Measurements from ENCODE around the gene TECPR1. TPM values are rescaled to one million over a fixed set of nuclear protein-coding genes. Genes with fewer than 3 reads are reported as not detected.

Gene TECPR1
- total RNA-seq, 1 experiment from 2014 or later: 13.9 TPM

DNA sequence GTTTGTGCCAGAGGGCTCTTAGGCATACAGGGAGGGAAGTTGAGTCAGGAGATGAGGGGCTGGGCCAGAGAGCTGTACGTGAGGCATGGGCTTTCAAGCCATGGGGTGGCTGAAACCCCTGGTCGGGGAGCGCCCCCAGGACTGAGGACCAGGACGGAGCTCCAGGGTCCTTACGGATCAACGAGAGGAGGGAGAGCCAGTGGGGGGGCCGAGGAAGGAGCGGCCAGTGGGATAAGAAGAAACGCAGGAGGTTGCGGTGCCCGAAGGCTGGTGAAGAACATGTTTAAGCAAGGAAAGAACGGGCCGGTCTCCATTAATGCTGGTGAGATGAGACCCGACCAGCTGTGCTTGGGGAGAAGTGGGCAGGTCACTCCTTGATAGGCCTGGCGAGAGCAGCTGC is 84.4 kb downstream of the TECPR1 start:
- TF ChIP-seq, protein P1, sequence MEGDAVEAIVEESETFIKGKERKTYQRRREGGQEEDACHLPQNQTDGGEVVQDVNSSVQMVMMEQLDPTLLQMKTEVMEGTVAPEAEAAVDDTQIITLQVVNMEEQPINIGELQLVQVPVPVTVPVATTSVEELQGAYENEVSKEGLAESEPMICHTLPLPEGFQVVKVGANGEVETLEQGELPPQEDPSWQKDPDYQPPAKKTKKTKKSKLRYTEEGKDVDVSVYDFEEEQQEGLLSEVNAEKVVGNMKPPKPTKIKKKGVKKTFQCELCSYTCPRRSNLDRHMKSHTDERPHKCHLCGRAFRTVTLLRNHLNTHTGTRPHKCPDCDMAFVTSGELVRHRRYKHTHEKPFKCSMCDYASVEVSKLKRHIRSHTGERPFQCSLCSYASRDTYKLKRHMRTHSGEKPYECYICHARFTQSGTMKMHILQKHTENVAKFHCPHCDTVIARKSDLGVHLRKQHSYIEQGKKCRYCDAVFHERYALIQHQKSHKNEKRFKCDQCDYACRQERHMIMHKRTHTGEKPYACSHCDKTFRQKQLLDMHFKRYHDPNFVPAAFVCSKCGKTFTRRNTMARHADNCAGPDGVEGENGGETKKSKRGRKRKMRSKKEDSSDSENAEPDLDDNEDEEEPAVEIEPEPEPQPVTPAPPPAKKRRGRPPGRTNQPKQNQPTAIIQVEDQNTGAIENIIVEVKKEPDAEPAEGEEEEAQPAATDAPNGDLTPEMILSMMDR (conservative IDR thresholded peaks at IDR 0.05): no peak
- Mint-ChIP-seq H3K27ac (no peak overlapping the region; a peak in 1 of 7 replicates), H3K36me3 (ENCODE audit: insufficient read depth in 1 of 3, low read depth in 3 of 3) (peaks cover 6 to 13% (median 9%) of the 10 kb centered on the region in 3 experiments; a peak in 6 of 7 replicates), H3K27me3 (ENCODE audit: low read depth) (no peaks in the 10 kb centered on the region), H3K4me3 (no peak overlapping the region), H3K9me3 (no peaks in the 10 kb centered on the region), H3K4me1 (peaks cover 14 to 25% of the 10 kb centered on the region in 2 experiments)
- no peak overlapping the region for H2BK12ac ChIP-seq (ENCODE audit: insufficient read length, low read depth, low read length)
- H3K79me2 ChIP-seq (ENCODE audit: insufficient read depth, low read length): no peaks in the 10 kb centered on the region
- no peak for DNase-seq
- H2AFZ ChIP-seq (ENCODE audit: low read length): no peak overlapping the region
- no peaks in the 10 kb centered on the region for H4K20me1 ChIP-seq (ENCODE audit: control insufficient read depth, insufficient read depth, insufficient read length)
- H3K4me1 ChIP-seq (ENCODE audit: insufficient read depth, low read length): no peaks in the 10 kb centered on the region
- no CpG with 5 or more reads among the region's 15 CpGs for WGBS (ENCODE audit: extremely low coverage, insufficient read length, low lambda C conversion rate)
- H3K56ac ChIP-seq (ENCODE audit: insufficient read length, low read depth, low read length): no peak overlapping the region
- no peaks in the 10 kb centered on the region for H3K27me3 ChIP-seq (ENCODE audit: insufficient read depth, low read length)
- H3K79me1 ChIP-seq (ENCODE audit: insufficient read depth, low read depth, low read length, poor library complexity, severe bottlenecking): no peaks in the 10 kb centered on the region
- no peak overlapping the region for H2BK15ac ChIP-seq (ENCODE audit: low read depth, low read length)
- no peak overlapping the region for H2AK5ac ChIP-seq (ENCODE audit: insufficient read length, low read length)
- H2BK20ac ChIP-seq (ENCODE audit: low read depth, low read length, poor library complexity, severe bottlenecking): no peak overlapping the region
- no peak overlapping the region for H3K23ac ChIP-seq (ENCODE audit: insufficient read length, low read depth, low read length)
- H3K23me2 ChIP-seq (ENCODE audit: insufficient read length, low read depth, low read length, poor library complexity, severe bottlenecking): no peaks in the 10 kb centered on the region
- no peak overlapping the region for H4K91ac ChIP-seq (ENCODE audit: insufficient read length, low read depth, low read length)
- no peak overlapping the region for H3K9ac ChIP-seq (ENCODE audit: extremely low read depth, insufficient read length, low read length)
- no peak overlapping the region for H3K18ac ChIP-seq (ENCODE audit: insufficient read length, low read depth, low read length)
- H3K14ac ChIP-seq (ENCODE audit: insufficient read depth, low read length): no peak overlapping the region
- no peak overlapping the region for H3K27ac ChIP-seq (ENCODE audit: insufficient read length, low read depth, low read length)
- no peak overlapping the region for H2BK120ac ChIP-seq (ENCODE audit: low read depth, low read length, poor library complexity, severe bottlenecking)
- no peak overlapping the region for H3T11ph ChIP-seq (ENCODE audit: low read length)
- no peak overlapping the region for H2BK5ac ChIP-seq (ENCODE audit: insufficient read length, low read length)
- no peak overlapping the region for H3K4ac ChIP-seq (ENCODE audit: low read depth, low read length)
- H4K5ac ChIP-seq (ENCODE audit: insufficient read length, low read depth, low read length): no peak overlapping the region
- no peak overlapping the region for H4K8ac ChIP-seq (replicated peaks; ENCODE audit: insufficient read length, low read depth, low read length)
- H3K4me2 ChIP-seq (ENCODE audit: insufficient read depth, insufficient read length, low read length): no peak overlapping the region
- no peaks in the 10 kb centered on the region for H3K9me3 ChIP-seq (ENCODE audit: control insufficient read depth, low read depth, low read length)
